HG03175 (cell line): ENCODE data around the gene CKMT2.

Experiments used
- ATAC-seq: cut with Tn5 transposase; IDR thresholded peaks from one replicate; pipeline ENCODE4 v1.9.1; 2021; ENCODE audit warnings: mild to moderate bottlenecking, moderate library complexity; ENCODE audit not compliant: unreplicated experiment

CKMT2 gene

GRCh38 chr5:81302596-81302995 is 69.5 kb downstream of the CKMT2 start:
- ATAC-seq, result no peak

- ATAC-seq, result no peak
Measured at GRCh38 chr5:81303563-81303962, 70.4 kb downstream of the CKMT2 start.

GRCh38 chr5:81305785-81306184 is 72.7 kb downstream of the CKMT2 start:
- ATAC-seq, result no peak

GRCh38 chr5:81308836-81309235 is 75.7 kb downstream of the CKMT2 start:
- ATAC-seq, result no peak

GRCh38 chr5:81310402-81311063 is 77.4 kb downstream of the CKMT2 start:
- ATAC-seq, result no peak

- ATAC-seq, result no peak
Measured at GRCh38 chr5:81313278-81313677, 80.2 kb downstream of the CKMT2 start.

GRCh38 chr5:81313686-81314085 is 80.6 kb downstream of the CKMT2 start:
- ATAC-seq, result no peak

- no peak for ATAC-seq
Measured at GRCh38 chr5:81314581-81314980, 81.5 kb downstream of the CKMT2 start.

GRCh38 chr5:81315336-81315735 is 82.2 kb downstream of the CKMT2 start:
- ATAC-seq, result no peak

- ATAC-seq, result no peak
Measured at GRCh38 chr5:81315830-81316229, 82.7 kb downstream of the CKMT2 start.
